Naive thymus-derived CD4-positive, alpha-beta T cell (primary cell): ENCODE data around the gene PLA2G6. TPM values are rescaled to one million over a fixed set of nuclear protein-coding genes. Genes with fewer than 3 reads are reported as not detected.
"Not testable (repeated sequence)": the region's sequence is repeated elsewhere in the genome, so short reads cannot be mapped to it uniquely, and the experiment has no call there.

ENCODE experiments used
- ATAC-seq: fragments of 150-1000 bp; cut with Tn5 transposase; 2 replicates; pipeline ENCODE4 v1.10.0; 2021; ENCODE audit warnings: mild to moderate bottlenecking, moderate library complexity
- CTCF ChIA-PET: fragments of 350-600 bp; sonication (Branson Sonifier 250); formaldehyde crosslinking; loops from one replicate; lab custom pipeline; 2021; ENCODE audit warnings: antibody characterized with exemption; lab: Charles Lee
- POLR2A ChIA-PET: fragments of 350-600 bp; sonication (Branson Sonifier 250); formaldehyde crosslinking; loops from one replicate; lab custom pipeline; 2021; ENCODE audit warnings: antibody characterized with exemption, inconsistent platforms; lab: Charles Lee
- DNase-seq, 9 donors: peaks; one replicate each; pipeline versions ENCODE4 v3.0.0 to v3.0.0-alpha.2; 2020 to 2022; ENCODE audit warnings: mixed read lengths in 1 of 9
- H3K27ac ChIP-seq: one replicate; pipeline ENCODE4 v1.7.0; 2013; ENCODE audit warnings: mild to moderate bottlenecking, low read depth, low read length, moderate library complexity
- H3K27me3 ChIP-seq, 2 donors: one replicate each; pipeline ENCODE4 v1.7.0; 2013; ENCODE audit warnings: low read length in 2 of 2, mild to moderate bottlenecking in 2 of 2, moderate library complexity in 2 of 2; ENCODE audit not compliant: control insufficient read depth in 2 of 2, insufficient read depth in 2 of 2
- H3K36me3 ChIP-seq, 3 experiments: 1 replicate in 2 of 3; 2 replicates in 1 of 3; pipeline ENCODE4 v1.7.0; 2013; ENCODE audit warnings: low read length in 3 of 3, mild to moderate bottlenecking in 3 of 3, moderate library complexity in 1 of 3; ENCODE audit not compliant: insufficient read depth in 3 of 3, control insufficient read depth in 2 of 3
- H3K4me1 ChIP-seq, 2 donors: one replicate each; pipeline ENCODE4 v1.7.0; 2013; ENCODE audit warnings: low read length in 2 of 2, mild to moderate bottlenecking in 2 of 2, moderate library complexity in 1 of 2; ENCODE audit not compliant: control insufficient read depth in 2 of 2, insufficient read depth in 2 of 2
- H3K4me3 ChIP-seq: 2 replicates; pipeline ENCODE4 v1.7.0; 2013; ENCODE audit warnings: mild to moderate bottlenecking, low read length
- H3K9me3 ChIP-seq, 3 experiments: 1 replicate in 2 of 3; 2 replicates in 1 of 3; pipeline ENCODE4 v1.7.0; 2013; ENCODE audit warnings: low read length in 3 of 3; ENCODE audit not compliant: control insufficient read depth in 2 of 3
- H3K27ac Mint-ChIP-seq, 9 donors: one replicate each; pipeline ENCODE4 v1.8.0; 2020 to 2022; ENCODE audit warnings: mixed read lengths in 9 of 9, mild to moderate bottlenecking in 8 of 9, moderate library complexity in 5 of 9, inconsistent platforms in 2 of 9
- H3K27me3 Mint-ChIP-seq, 5 donors: one replicate each; pipeline ENCODE4 v1.8.0; 2021 to 2022; ENCODE audit warnings: mixed read lengths in 5 of 5, mild to moderate bottlenecking in 1 of 5
- H3K36me3 Mint-ChIP-seq, 5 donors: one replicate each; pipeline ENCODE4 v1.8.0; 2020 to 2022; ENCODE audit warnings: mixed read lengths in 5 of 5, mild to moderate bottlenecking in 3 of 5, inconsistent platforms in 1 of 5
- H3K4me1 Mint-ChIP-seq, 7 donors: one replicate each; pipeline ENCODE4 v1.8.0; 2020 to 2022; ENCODE audit warnings: mixed read lengths in 7 of 7, mild to moderate bottlenecking in 3 of 7, inconsistent platforms in 1 of 7
- H3K4me3 Mint-ChIP-seq, 10 donors: one replicate each; pipeline ENCODE4 v1.8.0; 2020 to 2022; ENCODE audit warnings: mild to moderate bottlenecking in 10 of 10, mixed read lengths in 10 of 10, moderate library complexity in 6 of 10, inconsistent platforms in 2 of 10
- H3K9me3 Mint-ChIP-seq, 11 donors: one replicate each; pipeline ENCODE4 v1.8.0; 2020 to 2022; ENCODE audit warnings: mixed read lengths in 11 of 11, mild to moderate bottlenecking in 4 of 11, inconsistent platforms in 1 of 11, moderate library complexity in 1 of 11
- intact Hi-C, 2 donors: fragments of 100-400 bp; cut with micrococcal nuclease; formaldehyde crosslinking; loops; one replicate each; pipeline ENCODE4 v1.15.1; 2023
- polyA plus RNA-seq, 2 donors: library from polyadenylated mRNA; unstranded; fragments of 300-500 nt; fragmentation: Illumina TruSeq; gene quantifications; one replicate each; pipeline ENCODE4 v1.2.3, GENCODE V29; 2021
- total RNA-seq, 6 experiments: library from RNA in 5 of 6; stranded (reverse) in 5 of 6; gene quantifications; 1 replicate in 5 of 6; 2 replicates in 1 of 6; pipeline ENCODE4 v1.2.3 and lab custom pipeline; 2021 to 2026

PLA2G6 gene
- total and polyA plus RNA-seq, 7 experiments from 2014 or later = 4.8 to 252 (median 78.9) TPM

GRCh38 chr22:38177926-38178604 is 3.6 kb downstream of the PLA2G6 start:
- Histone ChIP-seq H3K27ac (no peak overlapping the region), H3K27me3 (no peaks in the 10 kb centered on the region), H3K36me3 (no peaks in the 10 kb centered on the region), H3K4me3 (no peak overlapping the region), H3K4me1 (peaks cover 29 to 43% of the 10 kb centered on the region in 2 donors), H3K9me3 (no peaks in the 10 kb centered on the region)
- no peaks in the 10 kb centered on the region for H3K9me3 Mint-ChIP-seq
- peaks cover 50 to 74% (median 63%) of the 10 kb centered on the region in 7 donors for H3K4me1 Mint-ChIP-seq
- ATAC-seq = no peak
- POLR2A ChIA-PET = interaction anchor here (0.5 kb wide), 1 partner anchor 33 kb away, joined by 4 read pairs; no protein-coding TSS in a partner anchor
- H3K4me3 Mint-ChIP-seq = peak overlapping the region in 1 of 10 donors; percentile 73
- CTCF ChIA-PET = interaction anchor here (1.1 kb wide), 1 partner anchor 23 kb away, joined by 3 read pairs; no protein-coding TSS in a partner anchor
- DNase-seq = no peak
- H3K36me3 Mint-ChIP-seq = peaks cover 0 to 8% (median 3%) of the 10 kb centered on the region in 5 donors
- peak overlapping the region in 2 of 9 donors; percentile 38 to 93 for H3K27ac Mint-ChIP-seq
- intact Hi-C loops = no loop called here
- H3K27me3 Mint-ChIP-seq = no peaks in the 10 kb centered on the region

- H3K9me3 Mint-ChIP-seq, CTCF ChIA-PET, intact Hi-C loops, ATAC-seq, H3K9me3 ChIP-seq, DNase-seq, H3K27me3 ChIP-seq, H3K36me3 ChIP-seq, H3K27ac ChIP-seq, H3K4me3 ChIP-seq, H3K27me3 Mint-ChIP-seq, H3K36me3 Mint-ChIP-seq: not testable (repeated sequence)
- Mint-ChIP-seq H3K4me3 (peak overlapping the region in 1 of 10 donors; percentile 73), H3K27ac (peak overlapping the region in 3 of 9 donors; percentile 38 to 93 (median 71)), H3K4me1 (peaks cover 55 to 80% (median 63%) of the 10 kb centered on the region in 7 donors)
- peaks cover 29 to 48% of the 10 kb centered on the region in 2 donors for H3K4me1 ChIP-seq
- POLR2A ChIA-PET = interaction anchor here (0.5 kb wide), 1 partner anchor 32 kb away, joined by 4 read pairs; no protein-coding TSS in a partner anchor
These were observed 4.1 kb downstream of the PLA2G6 start for GRCh38 chr22:38177571-38177925.

GRCh38 chr22:38177044-38177443 is 4.6 kb downstream of the PLA2G6 start:
- CTCF ChIA-PET = interaction anchor here (1.7 kb wide), 1 partner anchor 38 kb away, joined by 4 read pairs; no protein-coding TSS in a partner anchor
- no peak for DNase-seq

GRCh38 chr22:38176170-38176741 is 5.4 kb downstream of the PLA2G6 start:
- H3K4me1 ChIP-seq = peaks cover 29 to 43% of the 10 kb centered on the region in 2 donors
- H3K27ac ChIP-seq = peak overlapping the region; percentile 12
- peaks cover 3 to 13% (median 6%) of the 10 kb centered on the region in 5 donors for H3K36me3 Mint-ChIP-seq
- no peaks in the 10 kb centered on the region for H3K9me3 Mint-ChIP-seq
- intact Hi-C loops = no loop called here
- DNase-seq (peak in 5 of 9 donors; percentile 9 to 40 (median 26)), ATAC-seq (peak; percentile 58)
- H3K27ac Mint-ChIP-seq = peak overlapping the region in 6 of 9 donors; percentile 8 to 87 (median 62)
- no peaks in the 10 kb centered on the region for H3K27me3 Mint-ChIP-seq
- ChIA-PET POLR2A (interaction anchor here (0.7 to 1.6 kb wide), 5 partner anchors 9 to 27 kb away, joined by 3 to 12 read pairs (median 4); partner anchors contain the start of gene MAFF), CTCF (interaction anchor here (1.0 to 1.7 kb wide), 2 partner anchors 38 to 54 kb away, joined by 3 to 4 read pairs; no protein-coding TSS in a partner anchor)
- H3K4me3 Mint-ChIP-seq = peak overlapping the region in 7 of 10 donors; percentile 38 to 73 (median 58)
- H3K4me3 ChIP-seq = no peak overlapping the region
- H3K36me3 ChIP-seq = no peaks in the 10 kb centered on the region
- no peaks in the 10 kb centered on the region for H3K27me3 ChIP-seq
- H3K4me1 Mint-ChIP-seq = peaks cover 53 to 77% (median 64%) of the 10 kb centered on the region in 7 donors
- no peaks in the 10 kb centered on the region for H3K9me3 ChIP-seq

More at GRCh38 chr22:38177044-38177443, 4.6 kb downstream of the PLA2G6 start:
- POLR2A ChIA-PET = interaction anchor here (1.4 to 1.6 kb wide), 2 partner anchors 10 to 24 kb away, joined by 6 to 12 read pairs; partner anchors contain the start of gene MAFF
- Mint-ChIP-seq H3K27ac (peak overlapping the region in 6 of 9 donors; percentile 22 to 83 (median 40)), H3K4me3 (peak overlapping the region in 6 of 10 donors; percentile 27 to 73 (median 54)), H3K27me3 (no peaks in the 10 kb centered on the region), H3K36me3 (peaks cover 1 to 10% (median 4%) of the 10 kb centered on the region in 5 donors), H3K4me1 (peaks cover 57 to 81% (median 66%) of the 10 kb centered on the region in 7 donors), H3K9me3 (no peaks in the 10 kb centered on the region)
- no peaks in the 10 kb centered on the region for H3K27me3 ChIP-seq
- H3K9me3 ChIP-seq = no peaks in the 10 kb centered on the region
- H3K36me3 ChIP-seq = no peaks in the 10 kb centered on the region
- intact Hi-C loops = no loop called here
- ATAC-seq = no peak
- H3K27ac ChIP-seq = no peak overlapping the region
- H3K4me3 ChIP-seq = no peak overlapping the region
- H3K4me1 ChIP-seq = peaks cover 29 to 47% of the 10 kb centered on the region in 2 donors

- Mint-ChIP-seq H3K27ac (peak overlapping the region in 6 of 9 donors; percentile 8 to 83 (median 32)), H3K4me1 (peaks cover 46 to 69% (median 56%) of the 10 kb centered on the region in 7 donors), H3K9me3 (no peaks in the 10 kb centered on the region), H3K27me3 (no peaks in the 10 kb centered on the region), H3K4me3 (peak overlapping the region in 3 of 10 donors; percentile 62 to 73 (median 66)), H3K36me3 (peaks cover 3 to 15% (median 6%) of the 10 kb centered on the region in 5 donors)
- H3K4me3 ChIP-seq = no peak overlapping the region
- no peaks in the 10 kb centered on the region for H3K27me3 ChIP-seq
- peaks cover 23 to 35% of the 10 kb centered on the region in 2 donors for H3K4me1 ChIP-seq
- intact Hi-C loops = no loop called here
- ATAC-seq (no peak), DNase-seq (no peak)
- H3K36me3 ChIP-seq = no peaks in the 10 kb centered on the region
- H3K27ac ChIP-seq = peak overlapping the region; percentile 12
- ChIA-PET CTCF (interaction anchor here (1.0 to 1.7 kb wide), 2 partner anchors 39 to 54 kb away, joined by 3 to 4 read pairs; no protein-coding TSS in a partner anchor), POLR2A (interaction anchor here (0.7 to 1.6 kb wide), 5 partner anchors 8 to 28 kb away, joined by 3 to 12 read pairs (median 4); partner anchors contain the start of gene MAFF)
- no peaks in the 10 kb centered on the region for H3K9me3 ChIP-seq
These were observed 6.2 kb downstream of the PLA2G6 start for GRCh38 chr22:38175206-38176118.
